ENCODE data around the gene DPM3.
"Not testable (repeated sequence)": the region's sequence is repeated elsewhere in the genome, so short reads cannot be mapped to it uniquely, and the experiment has no call there.

Gene DPM3

GRCh38 chr1:155124503-155125463 lies 15.5 kb downstream of the DPM3 start:
- no peak for DNase-seq

- DNase-seq, result no peak
Measured at GRCh38 chr1:155123801-155124200, 16.5 kb downstream of the DPM3 start.

GRCh38 chr1:155122308-155122707 lies 18.0 kb downstream of the DPM3 start:
- no peak for DNase-seq

GRCh38 chr1:155121249-155121648 lies 19.1 kb downstream of the DPM3 start:
- DNase-seq, result no peak

GRCh38 chr1:155120253-155120652 lies 20.1 kb downstream of the DPM3 start:
- no peak for DNase-seq

- DNase-seq, result not testable (repeated sequence)
Measured at GRCh38 chr1:155118090-155118489, 22.2 kb downstream of the DPM3 start.

- peak; percentile 78 for DNase-seq
Measured at GRCh38 chr1:155117610-155118009, 22.7 kb downstream of the DPM3 start.

- no peak for DNase-seq
Measured at GRCh38 chr1:155116113-155116764, 24.1 kb downstream of the DPM3 start.

GRCh38 chr1:155113450-155113980 lies 26.8 kb downstream of the DPM3 start:
- DNase-seq, result no peak

GRCh38 chr1:155110826-155111225 lies 29.5 kb downstream of the DPM3 start:
- no peak for DNase-seq

- peak; percentile 18 for DNase-seq
Measured at GRCh38 chr1:155110381-155110780, 29.9 kb downstream of the DPM3 start.

GRCh38 chr1:155108296-155108695 lies 32.0 kb downstream of the DPM3 start:
- DNase-seq, result no peak

GRCh38 chr1:155107309-155108264 lies 32.7 kb downstream of the DPM3 start:
- no peak for DNase-seq

GRCh38 chr1:155106862-155107261 lies 33.5 kb downstream of the DPM3 start:
- DNase-seq, result peak; percentile 22

- DNase-seq, result no peak
Measured at GRCh38 chr1:155105604-155106011, 34.7 kb downstream of the DPM3 start.

- no peak for DNase-seq
Measured at GRCh38 chr1:155104605-155105534, 35.5 kb downstream of the DPM3 start.

- no peak for DNase-seq
Measured at GRCh38 chr1:155103325-155103724, 37.0 kb downstream of the DPM3 start.

- no peak for DNase-seq
Measured at GRCh38 chr1:155099331-155099730, 41.0 kb downstream of the DPM3 start.

- DNase-seq, result no peak
Measured at GRCh38 chr1:155094622-155094948, 45.7 kb downstream of the DPM3 start.

GRCh38 chr1:155093911-155094621 lies 46.3 kb downstream of the DPM3 start:
- DNase-seq, result peak; percentile 59

GRCh38 chr1:155092641-155093040 lies 47.7 kb downstream of the DPM3 start:
- no peak for DNase-seq
